Measurements from ENCODE around the gene SLC39A11.

DNA sequence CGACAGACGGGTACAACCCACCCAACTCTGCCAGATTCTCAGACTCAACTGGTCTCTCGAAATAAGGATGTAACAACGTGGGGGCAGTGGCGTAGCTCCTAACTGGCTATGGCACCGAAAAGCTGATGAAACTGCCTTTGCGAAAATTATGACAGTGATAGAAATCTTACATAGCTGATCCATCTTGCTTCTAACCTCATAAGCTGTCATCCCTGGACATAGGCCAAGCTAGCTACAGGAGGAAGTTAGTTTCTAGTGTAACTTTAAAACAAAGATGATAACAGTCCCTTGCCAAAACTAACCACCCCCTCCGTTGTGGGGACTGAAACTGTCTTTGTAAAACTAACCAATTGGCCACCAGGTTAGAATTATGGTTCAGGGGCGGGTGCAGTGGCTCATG lies 220.1 kb downstream of the SLC39A11 start:
- no peak for TF ChIP-seq POLR2AphosphoS5 (IDR thresholded peaks at IDR 0.05)
- TF ChIP-seq, protein P1, sequence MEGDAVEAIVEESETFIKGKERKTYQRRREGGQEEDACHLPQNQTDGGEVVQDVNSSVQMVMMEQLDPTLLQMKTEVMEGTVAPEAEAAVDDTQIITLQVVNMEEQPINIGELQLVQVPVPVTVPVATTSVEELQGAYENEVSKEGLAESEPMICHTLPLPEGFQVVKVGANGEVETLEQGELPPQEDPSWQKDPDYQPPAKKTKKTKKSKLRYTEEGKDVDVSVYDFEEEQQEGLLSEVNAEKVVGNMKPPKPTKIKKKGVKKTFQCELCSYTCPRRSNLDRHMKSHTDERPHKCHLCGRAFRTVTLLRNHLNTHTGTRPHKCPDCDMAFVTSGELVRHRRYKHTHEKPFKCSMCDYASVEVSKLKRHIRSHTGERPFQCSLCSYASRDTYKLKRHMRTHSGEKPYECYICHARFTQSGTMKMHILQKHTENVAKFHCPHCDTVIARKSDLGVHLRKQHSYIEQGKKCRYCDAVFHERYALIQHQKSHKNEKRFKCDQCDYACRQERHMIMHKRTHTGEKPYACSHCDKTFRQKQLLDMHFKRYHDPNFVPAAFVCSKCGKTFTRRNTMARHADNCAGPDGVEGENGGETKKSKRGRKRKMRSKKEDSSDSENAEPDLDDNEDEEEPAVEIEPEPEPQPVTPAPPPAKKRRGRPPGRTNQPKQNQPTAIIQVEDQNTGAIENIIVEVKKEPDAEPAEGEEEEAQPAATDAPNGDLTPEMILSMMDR (IDR thresholded peaks at IDR 0.05): no peak
- TF ChIP-seq POLR2A (IDR thresholded peaks at IDR 0.05): no peak
